GM18868 (cell line): Measurements from ENCODE around the gene OPCML.

ENCODE experiments used
- ATAC-seq: cut with Tn5 transposase; IDR thresholded peaks from one replicate; pipeline ENCODE4 v1.9.1; 2021; ENCODE audit warnings: mild to moderate bottlenecking, moderate library complexity; ENCODE audit not compliant: unreplicated experiment

OPCML gene

DNA sequence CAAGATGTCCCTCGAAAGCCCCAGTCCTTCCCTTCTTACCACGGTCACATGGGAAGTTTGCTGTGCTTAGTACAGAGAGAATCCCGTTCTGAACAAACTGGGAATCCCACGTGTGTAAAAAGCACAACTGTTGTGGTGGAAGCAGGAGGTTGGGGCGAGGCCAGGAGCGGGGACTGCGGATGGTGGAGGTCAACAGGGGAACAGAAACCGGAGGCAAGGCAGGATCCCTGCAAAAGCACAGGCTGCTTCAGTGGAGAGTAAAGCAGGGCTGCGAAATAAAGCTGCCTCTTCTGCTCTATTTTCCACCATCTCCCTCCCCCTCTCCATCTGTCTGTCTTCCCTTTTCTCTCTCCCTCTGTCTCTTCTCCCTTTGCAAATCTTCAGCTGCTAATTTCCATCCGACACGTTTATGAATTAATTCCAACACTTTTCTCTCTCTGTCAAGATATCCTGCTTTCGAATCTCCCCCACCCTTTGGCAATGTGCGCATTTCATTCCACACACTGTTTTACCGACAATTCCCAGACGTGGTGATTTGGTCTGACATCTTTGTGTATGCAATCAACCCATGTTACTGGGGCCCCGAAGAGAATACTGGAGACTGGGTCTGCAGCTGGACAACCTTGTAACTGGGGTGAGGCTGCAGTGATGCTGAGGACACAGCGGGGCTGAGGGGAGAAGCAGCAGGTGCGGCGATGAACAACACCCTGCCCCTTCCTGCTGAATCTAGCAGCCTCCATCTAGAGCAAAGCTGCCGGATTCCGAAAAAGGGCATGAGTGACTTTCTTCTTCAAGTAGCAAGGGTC, 571.8 kb downstream of the OPCML start:
- ATAC-seq = no peak

DNA sequence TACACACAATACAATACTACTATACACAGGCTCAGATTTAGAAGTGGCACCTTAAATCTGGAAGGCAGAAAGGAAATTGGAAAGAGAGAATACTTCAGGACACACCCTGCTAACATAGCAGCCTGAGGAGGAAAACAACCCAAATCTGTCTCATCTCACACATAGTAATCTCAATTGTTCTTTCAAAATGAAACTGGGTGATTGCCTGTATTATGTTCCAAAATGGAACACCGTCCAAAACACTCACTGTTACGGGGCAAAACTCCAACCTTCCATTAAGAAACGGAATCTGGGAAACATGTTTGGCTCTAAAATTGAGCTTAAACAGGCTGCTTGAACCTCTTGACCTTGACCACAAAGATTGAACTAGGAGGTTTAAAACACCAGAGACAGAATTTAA, 572.6 kb downstream of the OPCML start:
- ATAC-seq = no peak

DNA sequence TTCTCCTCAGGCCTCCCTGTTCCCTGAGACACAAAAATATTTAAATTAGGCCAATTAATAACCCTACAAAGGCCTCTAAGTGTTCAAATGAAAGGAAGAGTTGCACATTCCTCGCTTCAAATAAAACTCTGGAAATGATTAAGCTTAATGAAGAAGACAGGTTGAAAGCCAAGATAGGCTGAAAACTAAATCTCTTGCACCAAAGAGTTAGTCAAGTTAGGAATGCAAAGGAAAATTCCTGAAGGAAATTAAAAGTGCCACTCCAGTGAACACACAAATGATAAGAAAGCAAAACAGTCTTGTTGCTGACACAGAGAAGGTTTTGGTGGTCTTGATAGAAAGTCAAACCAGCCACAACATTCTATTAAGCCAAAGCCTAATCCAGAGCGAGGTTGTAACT, 574.4 kb downstream of the OPCML start:
- no peak for ATAC-seq

DNA sequence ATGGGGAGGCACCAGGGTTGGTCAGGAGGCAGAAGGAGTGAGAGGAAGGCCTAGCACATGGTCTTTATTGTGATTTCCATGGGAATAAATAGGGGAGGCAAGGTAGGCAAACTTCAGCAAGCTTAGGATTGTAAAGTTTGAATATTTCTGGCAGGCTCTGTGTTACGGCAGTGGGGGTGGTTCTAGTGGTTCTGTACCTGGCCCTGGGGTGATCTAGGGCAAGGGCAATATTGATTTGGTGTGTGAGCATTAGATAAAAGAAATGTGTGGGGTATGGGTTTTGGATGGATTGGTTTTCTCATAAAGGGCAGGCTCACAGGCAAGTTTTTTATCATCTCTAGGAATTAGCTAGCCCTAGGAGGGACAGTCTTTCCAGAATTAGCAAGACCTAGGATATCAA, 584.0 kb downstream of the OPCML start:
- no peak for ATAC-seq

DNA sequence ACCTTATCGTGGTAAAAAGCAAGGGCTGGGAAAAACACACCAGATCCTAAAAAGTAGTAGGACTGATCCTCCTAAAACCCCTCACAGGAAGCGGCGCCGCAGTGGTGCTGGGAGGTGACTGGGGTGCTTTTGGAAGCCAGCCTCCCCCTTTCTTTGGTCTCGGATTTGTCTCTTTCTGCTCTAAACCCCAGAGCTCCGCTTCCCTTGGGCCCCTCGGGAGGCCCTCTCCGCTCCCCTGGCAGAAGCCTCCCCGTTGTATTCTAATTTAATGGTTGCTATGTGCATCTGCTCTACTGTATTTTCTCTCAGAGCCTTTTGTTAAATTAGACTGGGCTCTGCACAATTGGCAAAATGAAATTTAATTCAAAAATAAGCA, 587.7 kb downstream of the OPCML start:
- ATAC-seq = no peak

DNA sequence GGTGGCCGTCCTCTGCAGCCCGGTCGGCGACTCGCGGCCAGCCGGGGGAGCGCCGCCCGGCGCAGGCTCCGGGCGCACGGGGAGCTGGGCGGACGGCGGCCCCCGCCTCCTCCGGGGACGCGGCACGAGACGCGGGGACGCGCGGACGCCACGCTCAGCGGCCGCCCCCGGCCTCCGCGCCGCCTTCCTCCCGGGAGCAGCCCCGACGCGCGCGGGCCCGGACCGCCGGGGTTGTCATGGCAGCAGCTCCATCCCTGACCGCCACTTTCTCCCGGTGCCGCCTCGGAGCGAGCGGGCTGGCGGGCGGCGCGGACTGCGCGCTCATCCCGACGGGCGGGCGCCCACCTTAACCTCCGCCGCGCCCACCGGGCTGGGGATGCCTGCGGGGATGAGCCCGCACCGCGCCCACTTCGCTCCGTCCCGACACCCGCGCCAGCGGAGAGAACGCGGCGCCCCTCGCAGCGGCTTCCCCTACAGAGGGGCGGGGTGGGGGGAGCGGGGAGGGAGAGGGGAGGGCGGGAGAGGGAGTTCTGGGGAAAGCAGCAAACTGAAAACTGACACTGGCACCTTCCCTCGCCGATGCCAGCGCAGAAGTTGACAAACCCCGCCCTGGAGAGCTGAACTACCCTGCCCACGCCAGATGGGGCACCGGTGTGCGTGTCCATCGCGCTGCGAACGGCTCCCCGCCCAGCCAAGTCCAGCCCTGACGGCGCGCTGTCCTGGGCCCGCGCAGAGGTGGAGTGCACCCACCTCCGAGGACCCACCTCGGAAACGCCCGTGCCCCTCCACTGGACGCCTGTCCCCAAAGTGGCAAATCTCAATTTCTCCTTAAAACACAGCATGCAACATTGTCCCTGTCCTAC, 588.4 kb downstream of the OPCML start:
- ATAC-seq = no peak

DNA sequence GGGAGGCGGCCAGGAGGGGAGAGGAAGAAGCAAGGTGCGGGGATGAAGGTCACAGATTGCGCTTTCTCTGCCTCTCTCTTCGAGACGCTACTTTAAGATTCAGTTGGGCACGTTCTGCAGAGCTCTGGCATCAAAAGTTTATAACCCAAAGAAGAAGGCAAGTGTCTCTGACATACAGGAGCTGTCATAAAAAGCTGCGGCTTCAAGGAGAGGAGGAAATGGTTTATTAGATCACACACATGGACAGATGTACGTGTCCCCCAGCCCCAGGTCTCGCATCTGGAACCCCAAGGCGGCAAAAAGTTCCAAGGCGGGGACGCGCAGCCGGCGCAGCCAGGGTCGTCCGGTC, 589.0 kb downstream of the OPCML start:
- ATAC-seq = no peak

DNA sequence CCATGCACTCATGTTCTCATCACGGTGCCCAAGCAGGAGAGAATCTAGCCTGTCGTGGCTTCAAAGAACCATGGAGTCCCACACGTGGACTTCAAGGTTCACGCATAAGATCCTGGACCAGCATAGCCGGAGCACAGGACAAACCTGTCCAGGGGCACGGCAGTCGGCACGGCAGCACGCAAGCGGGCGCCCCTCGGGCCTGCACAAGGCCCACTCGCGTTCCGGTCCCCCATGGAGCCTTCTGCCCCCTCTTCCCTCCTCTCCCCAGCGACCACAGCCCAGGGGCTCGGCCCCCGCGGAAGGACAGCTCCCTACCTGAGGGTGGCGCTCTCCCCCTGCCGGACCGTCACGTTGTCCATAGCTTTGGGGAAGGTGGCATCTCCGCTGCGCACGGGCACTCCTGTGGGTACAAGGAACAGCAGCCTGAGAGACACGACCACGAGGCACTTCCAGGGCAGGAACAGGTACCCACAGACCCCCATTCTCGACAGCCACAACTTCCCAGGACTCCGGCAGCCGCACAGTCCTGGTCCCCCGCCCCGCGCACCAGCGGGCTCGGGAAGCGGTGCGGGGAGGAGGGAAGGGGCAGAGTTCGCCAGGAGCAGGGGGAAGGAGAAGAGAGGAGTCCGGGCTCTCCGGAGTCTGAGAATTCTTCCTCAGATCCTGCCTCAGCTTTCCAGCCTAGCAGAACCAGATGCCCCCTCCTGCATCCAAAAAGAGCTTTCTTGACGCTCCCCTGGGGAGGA, 589.5 kb downstream of the OPCML start:
- no peak for ATAC-seq

DNA sequence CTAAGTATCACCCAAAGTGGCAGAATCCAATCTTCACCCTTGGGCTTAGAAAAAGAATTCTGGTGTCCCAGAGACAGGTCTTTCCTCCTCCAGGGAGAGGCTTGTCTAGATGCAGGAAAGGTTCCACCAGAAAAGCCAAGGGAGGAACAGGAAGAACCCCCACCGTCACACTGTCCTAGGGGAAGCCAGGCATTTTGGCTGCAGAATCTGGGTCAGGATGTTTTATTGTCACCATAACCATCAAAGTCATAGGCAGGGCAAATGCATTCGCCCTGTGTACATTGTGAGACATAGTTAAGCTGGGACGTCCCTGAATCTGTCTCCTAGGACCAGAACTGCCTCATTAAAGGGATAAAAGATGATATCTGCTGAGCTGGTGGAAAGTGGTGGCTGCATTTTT, 590.5 kb downstream of the OPCML start:
- ATAC-seq = no peak

DNA sequence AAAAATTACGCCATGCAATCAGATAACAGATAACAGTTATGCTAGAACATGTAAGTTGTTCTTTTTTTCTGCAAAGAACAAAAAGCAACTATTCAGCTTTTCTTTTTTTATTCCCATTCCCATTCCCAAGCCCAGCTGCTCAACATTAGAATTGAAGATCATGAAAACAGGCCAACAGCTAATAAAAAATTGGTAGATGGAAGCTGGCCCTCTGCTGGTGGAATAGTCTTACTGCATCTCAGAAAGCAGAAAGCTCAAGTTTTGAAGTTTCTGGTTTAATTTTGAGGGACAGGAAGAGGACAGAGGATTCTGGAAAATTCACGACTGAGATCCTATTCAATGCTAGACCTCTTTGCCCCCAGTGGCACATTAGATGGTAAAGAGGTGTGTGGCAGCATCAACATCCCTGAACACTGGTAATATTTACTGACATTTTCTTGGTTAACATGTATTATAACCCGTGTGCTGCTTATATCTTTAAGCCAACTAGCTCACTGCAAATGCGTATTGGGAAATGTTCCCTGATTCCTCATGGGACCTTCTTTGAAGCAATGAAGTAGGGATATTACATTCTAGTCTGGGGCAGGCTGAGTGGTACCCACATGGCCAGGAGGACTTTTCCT, 591.2 kb downstream of the OPCML start:
- ATAC-seq = no peak

DNA sequence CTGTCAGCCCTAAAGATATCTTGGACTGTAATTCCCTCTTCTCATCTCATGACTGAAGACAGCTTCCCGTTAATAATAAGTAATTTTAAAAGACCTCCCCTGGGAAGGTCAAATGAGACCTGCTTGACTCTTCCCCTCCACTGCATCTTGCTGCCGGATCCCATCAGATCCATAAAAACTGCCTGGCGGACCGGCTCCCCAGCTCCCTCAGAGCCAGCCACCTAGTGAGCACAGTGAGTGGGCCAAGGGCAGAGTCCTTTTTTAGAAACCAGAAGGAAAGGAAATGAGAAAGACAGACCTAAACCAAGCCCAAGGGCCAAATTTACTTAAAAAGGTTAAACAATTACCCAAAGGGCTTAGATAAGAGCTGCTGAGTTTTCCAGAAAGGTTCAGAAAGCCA, 595.3 kb downstream of the OPCML start:
- ATAC-seq = no peak

DNA sequence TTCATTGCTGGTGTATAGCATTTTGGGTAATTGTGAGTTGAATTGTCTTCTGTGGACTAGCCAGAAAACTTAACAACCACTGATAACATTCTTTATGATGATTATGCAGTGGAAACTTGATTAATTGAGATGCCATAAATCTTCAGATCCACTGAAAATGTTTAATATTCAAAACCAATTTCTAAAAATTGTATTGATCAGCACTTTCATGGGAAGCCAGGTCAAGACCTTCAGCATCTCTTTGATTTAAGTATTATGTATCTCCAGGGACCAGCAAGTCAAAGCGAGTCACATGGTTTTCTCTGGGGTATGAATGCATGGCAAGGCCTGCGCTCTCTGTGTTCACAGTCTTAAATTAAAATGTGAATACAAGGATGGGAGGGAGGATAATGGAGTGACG, 596.9 kb downstream of the OPCML start:
- no peak for ATAC-seq

DNA sequence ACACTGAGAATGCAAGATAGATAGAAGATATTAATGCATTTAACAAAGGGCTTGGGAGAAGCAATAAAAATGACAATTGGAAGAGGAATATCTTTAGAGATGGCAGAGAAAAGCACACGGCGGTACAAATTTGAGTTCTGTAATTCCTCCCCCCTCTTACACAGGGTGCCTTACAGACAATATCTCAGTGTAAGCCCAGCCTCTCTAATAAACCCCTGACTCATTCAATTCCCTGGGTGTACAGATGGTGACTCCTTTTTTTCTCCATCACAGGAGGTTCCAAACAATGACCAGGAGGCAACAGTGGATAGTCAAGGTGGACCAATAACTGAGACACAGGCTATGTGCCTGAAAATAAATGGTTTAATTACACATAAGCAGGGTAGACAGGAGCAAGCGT, 598.6 kb downstream of the OPCML start:
- ATAC-seq = no peak

DNA sequence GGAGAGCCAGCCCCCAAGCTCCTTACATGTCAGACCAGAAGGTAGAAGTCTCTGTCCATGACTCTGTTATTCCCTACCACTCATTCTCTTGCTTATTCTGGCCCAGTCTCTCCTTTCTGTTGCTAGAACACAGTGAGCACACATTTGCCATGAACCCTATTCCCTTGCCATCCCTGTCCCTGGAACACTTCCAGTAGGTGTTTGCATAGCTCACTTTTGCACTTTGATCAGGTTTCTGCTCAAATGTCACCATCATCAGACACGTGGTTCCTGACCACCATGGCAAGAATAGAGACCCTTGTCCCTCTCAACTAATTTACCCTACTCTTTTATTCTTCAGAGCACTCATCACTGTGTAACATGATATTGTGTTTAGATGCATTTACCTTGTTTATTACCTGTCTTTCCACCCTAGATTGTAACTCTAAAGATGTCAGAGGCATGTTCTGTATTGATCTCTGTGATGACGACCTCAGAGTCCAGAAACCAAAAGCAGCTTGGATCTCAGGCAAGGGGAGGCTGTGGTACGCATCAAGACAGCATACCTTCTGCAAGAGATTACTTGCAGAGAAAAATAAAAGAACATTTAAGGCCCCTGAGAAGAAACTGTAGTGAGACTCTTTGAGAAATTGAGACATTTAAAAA, 606.4 kb downstream of the OPCML start:
- no peak for ATAC-seq

DNA sequence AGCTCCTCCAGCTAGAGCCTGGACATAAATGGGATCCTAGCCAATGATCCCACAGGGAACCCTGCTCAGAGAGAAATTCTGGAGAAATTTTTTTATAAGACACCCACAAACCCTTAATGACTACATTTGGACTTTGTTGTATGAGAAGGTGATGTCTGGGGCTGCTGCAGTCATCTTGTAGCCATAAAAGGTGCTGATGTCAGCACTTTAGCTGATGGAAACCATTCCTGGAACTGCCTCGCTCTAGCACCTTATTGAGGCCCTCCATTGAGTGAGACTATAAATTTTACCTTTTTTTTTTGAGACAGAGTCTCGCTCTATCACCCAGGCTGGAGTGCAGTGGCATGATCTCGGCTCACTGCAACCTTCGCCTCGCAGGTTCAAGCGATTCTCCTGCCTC, 610.7 kb downstream of the OPCML start:
- no peak for ATAC-seq

DNA sequence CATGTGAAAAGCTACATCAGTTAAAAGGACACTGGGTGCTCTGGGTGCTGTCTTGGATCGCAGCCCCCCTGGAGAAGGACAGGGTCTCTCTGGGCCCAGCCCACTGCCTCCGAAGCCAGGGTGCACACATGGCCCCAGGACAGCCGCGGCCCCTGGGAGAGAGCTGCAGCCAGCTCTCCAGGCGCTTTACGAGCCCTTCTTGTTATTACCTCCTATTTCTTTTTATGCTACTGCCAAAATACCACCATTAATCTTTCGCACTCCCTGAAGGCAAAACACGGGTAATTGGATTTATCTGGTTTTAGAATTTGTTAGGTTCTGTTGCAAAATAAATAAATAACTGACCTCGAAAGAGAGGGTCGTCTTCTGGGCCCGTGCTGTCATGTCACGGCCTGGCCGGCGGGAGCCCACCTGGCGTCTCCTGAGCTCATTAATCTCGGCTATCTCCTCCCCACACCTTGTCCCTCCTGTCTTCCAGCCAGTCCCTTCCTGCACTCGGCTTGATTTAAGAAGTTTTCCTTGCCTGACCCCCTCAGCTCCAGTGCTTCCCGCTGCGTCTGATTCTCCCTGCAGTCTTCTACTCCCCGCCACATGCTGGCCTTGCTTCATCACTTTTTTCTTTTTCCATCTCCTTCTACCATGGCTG, 611.7 kb downstream of the OPCML start:
- ATAC-seq = no peak

DNA sequence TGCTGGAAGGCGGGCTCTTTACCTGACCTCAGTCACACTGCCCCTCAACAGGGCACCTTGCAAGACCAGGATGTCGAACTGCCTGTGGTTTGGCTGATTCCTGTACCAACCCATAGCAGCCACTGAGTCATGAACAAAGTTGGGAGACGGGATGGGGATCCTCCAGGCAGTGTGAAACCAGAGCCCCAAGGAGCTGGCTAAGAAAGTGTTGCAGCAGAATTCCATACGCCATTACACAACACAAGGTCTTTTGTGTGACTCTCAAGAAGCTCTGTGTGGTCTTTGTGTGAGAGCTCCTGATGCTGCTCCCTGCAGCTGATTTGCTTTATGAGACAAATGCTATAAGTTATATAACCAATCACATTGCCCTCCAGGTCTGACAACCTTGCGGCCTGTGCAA, 617.7 kb downstream of the OPCML start:
- ATAC-seq = no peak

DNA sequence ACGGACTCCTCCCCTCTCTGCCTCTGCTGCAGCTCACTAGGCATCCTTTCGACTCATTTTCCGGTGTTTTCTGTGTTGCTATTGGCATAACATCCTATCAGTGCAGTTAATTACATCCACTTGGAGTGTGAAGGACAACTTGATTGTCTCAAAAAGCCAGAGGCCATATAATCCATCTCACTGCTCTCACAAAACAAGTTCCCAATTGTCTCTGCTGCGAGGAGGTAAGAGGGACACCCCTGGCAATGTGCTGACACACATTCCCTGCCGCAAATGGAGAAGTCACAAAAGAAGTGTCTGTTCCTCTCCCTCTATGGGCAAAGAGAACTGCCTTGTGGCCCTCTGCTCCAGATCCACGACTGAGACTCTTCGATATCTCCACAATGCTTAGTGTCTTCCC, 618.4 kb downstream of the OPCML start:
- no peak for ATAC-seq

DNA sequence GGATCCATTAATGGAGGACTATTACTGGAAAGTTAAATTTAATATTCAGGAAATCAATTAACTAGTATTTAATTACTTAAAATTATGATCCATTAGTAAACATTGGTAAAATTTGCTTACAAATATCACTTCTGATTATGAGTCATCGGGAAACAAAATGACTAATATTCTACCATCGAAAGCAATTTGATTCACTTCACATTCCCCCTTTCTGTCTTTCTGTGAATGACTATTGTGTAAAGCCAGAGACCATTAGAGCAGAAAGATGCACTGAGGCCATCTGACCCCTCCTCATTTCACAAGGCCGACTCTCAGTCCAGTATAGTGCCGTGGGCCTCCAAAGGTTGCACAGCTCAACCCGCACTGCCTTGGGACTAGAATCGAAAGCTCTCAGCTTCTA, 619.0 kb downstream of the OPCML start:
- ATAC-seq = no peak

DNA sequence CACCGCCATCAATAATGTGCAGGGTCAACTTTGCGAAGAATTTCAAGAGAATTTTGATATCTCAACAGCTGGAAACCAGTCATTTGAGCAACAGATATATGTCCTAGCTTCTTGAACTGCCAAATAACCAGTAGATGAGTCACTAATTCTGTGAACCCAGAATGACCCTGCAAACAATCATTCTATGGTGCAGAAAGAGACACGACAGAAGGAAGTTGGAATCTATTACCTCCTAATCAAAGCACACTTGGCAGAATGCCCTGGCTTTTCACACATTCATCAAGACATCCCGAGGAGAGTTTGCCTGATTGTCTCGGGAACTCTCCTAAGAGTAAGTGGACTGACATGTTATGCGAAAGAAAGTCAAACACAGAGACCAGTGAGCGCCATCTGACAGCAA, 621.1 kb downstream of the OPCML start:
- ATAC-seq = no peak
